Measurements from ENCODE around the gene RIT2.

The RIT2 gene

GRCh38 chr18:42830936-42831335 lies 284.5 kb downstream of the RIT2 start:
- H3K27ac ChIP-seq (ENCODE audit: low read length): no peak overlapping the region
- TF ChIP-seq EZH2phosphoT487 (IDR thresholded peaks at IDR 0.05; ENCODE audit: low read depth) (no peak), CTCF (IDR thresholded peaks at IDR 0.05; ENCODE audit: low read depth, low read length) (no peak)
- no peak overlapping the region for H3K4me2 ChIP-seq (ENCODE audit: low read length)
- H3K79me2 ChIP-seq (ENCODE audit: low read length): no peaks in the 10 kb centered on the region
- no peaks in the 10 kb centered on the region for H3K36me3 ChIP-seq (replicated peaks; ENCODE audit: low read depth, low read length)
- H3K9ac ChIP-seq (ENCODE audit: low read length): no peak overlapping the region
- no peaks in the 10 kb centered on the region for H3K27me3 ChIP-seq (ENCODE audit: low read depth, low read length)
- H2AFZ ChIP-seq (ENCODE audit: low read depth, low read length): no peak overlapping the region
- no peaks in the 10 kb centered on the region for H4K20me1 ChIP-seq (ENCODE audit: insufficient read depth, low read length)
- no peak overlapping the region for H3K4me3 ChIP-seq (ENCODE audit: low read length)
- H3K4me1 ChIP-seq (ENCODE audit: low read length): peaks cover 7% of the 10 kb centered on the region
- no peaks in the 10 kb centered on the region for H3K9me3 ChIP-seq (ENCODE audit: insufficient read depth, low read length)

- H3K4me1 ChIP-seq (ENCODE audit: low read length): peaks cover 13% of the 10 kb centered on the region
- no peak overlapping the region for H3K9ac ChIP-seq (ENCODE audit: low read length)
- no peaks in the 10 kb centered on the region for H3K79me2 ChIP-seq (ENCODE audit: low read length)
- no peak overlapping the region for H3K4me2 ChIP-seq (ENCODE audit: low read length)
- no peaks in the 10 kb centered on the region for H3K9me3 ChIP-seq (ENCODE audit: insufficient read depth, low read length)
- no peaks in the 10 kb centered on the region for H3K27me3 ChIP-seq (ENCODE audit: low read depth, low read length)
- no peak overlapping the region for H3K4me3 ChIP-seq (ENCODE audit: low read length)
- no peak overlapping the region for H3K27ac ChIP-seq (ENCODE audit: low read length)
- H2AFZ ChIP-seq (ENCODE audit: low read depth, low read length): no peak overlapping the region
- no peaks in the 10 kb centered on the region for H4K20me1 ChIP-seq (ENCODE audit: insufficient read depth, low read length)
- TF ChIP-seq EZH2phosphoT487 (IDR thresholded peaks at IDR 0.05; ENCODE audit: low read depth) (no peak), CTCF (IDR thresholded peaks at IDR 0.05; ENCODE audit: low read depth, low read length) (no peak)
- no peaks in the 10 kb centered on the region for H3K36me3 ChIP-seq (replicated peaks; ENCODE audit: low read depth, low read length)
These were observed 286.6 kb downstream of the RIT2 start for GRCh38 chr18:42828881-42829280.

- no peak overlapping the region for H3K27ac ChIP-seq (ENCODE audit: low read length)
- no peaks in the 10 kb centered on the region for H3K27me3 ChIP-seq (ENCODE audit: low read depth, low read length)
- no peaks in the 10 kb centered on the region for H3K36me3 ChIP-seq (replicated peaks; ENCODE audit: low read depth, low read length)
- H3K9ac ChIP-seq (ENCODE audit: low read length): no peak overlapping the region
- H2AFZ ChIP-seq (ENCODE audit: low read depth, low read length): no peak overlapping the region
- H3K4me2 ChIP-seq (ENCODE audit: low read length): no peak overlapping the region; the same call in 1 of the 2 replicates
- H3K4me1 ChIP-seq (ENCODE audit: low read length): peaks cover 20% of the 10 kb centered on the region
- H3K4me3 ChIP-seq (ENCODE audit: low read length): no peak overlapping the region
- TF ChIP-seq EZH2phosphoT487 (IDR thresholded peaks at IDR 0.05; ENCODE audit: low read depth): no peak
- TF ChIP-seq CTCF (IDR thresholded peaks at IDR 0.05; ENCODE audit: low read depth, low read length): no peak
- no peaks in the 10 kb centered on the region for H3K9me3 ChIP-seq (ENCODE audit: insufficient read depth, low read length)
- H4K20me1 ChIP-seq (ENCODE audit: insufficient read depth, low read length): no peaks in the 10 kb centered on the region
- H3K79me2 ChIP-seq (ENCODE audit: low read length): no peaks in the 10 kb centered on the region
These were observed 291.3 kb downstream of the RIT2 start for GRCh38 chr18:42824178-42824577.

GRCh38 chr18:42822711-42823110 lies 292.8 kb downstream of the RIT2 start:
- Histone ChIP-seq H3K9ac (ENCODE audit: low read length) (no peak overlapping the region), H4K20me1 (ENCODE audit: insufficient read depth, low read length) (no peaks in the 10 kb centered on the region), H3K27ac (ENCODE audit: low read length) (no peak overlapping the region), H3K4me1 (ENCODE audit: low read length) (peaks cover 20% of the 10 kb centered on the region), H3K36me3 (replicated peaks; ENCODE audit: low read depth, low read length) (no peaks in the 10 kb centered on the region), H3K4me2 (ENCODE audit: low read length) (peak overlapping the region; percentile 16; the same call in 1 of the 2 replicates), H3K4me3 (ENCODE audit: low read length) (no peak overlapping the region), H3K27me3 (ENCODE audit: low read depth, low read length) (no peaks in the 10 kb centered on the region), H3K9me3 (ENCODE audit: insufficient read depth, low read length) (no peaks in the 10 kb centered on the region), H3K79me2 (ENCODE audit: low read length) (no peaks in the 10 kb centered on the region), H2AFZ (ENCODE audit: low read depth, low read length) (no peak overlapping the region)
- TF ChIP-seq CTCF (IDR thresholded peaks at IDR 0.05; ENCODE audit: low read depth, low read length) (no peak), EZH2phosphoT487 (IDR thresholded peaks at IDR 0.05; ENCODE audit: low read depth) (no peak)

Data from OCI-LY3 (cell line).